Measurements from ENCODE around the gene AMBP.

The AMBP gene

DNA sequence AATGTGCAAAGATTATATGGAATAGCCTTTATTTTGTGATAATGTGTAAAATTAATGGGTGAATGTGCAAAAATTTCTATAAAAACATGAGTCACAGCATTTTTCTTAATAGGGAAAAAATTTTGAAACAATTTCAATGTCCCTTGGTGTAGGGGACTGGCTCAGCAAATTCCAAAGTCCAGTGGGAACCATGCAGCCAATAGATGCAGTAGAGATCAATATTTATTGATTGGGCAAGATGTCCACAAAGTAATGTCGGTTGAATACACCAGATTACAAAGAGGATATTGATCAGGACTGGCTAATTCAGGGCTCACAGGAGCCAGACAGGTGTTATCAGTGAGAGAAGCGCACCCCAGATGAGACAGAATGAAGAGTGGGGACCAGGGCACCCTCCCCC, 62.5 kb downstream of the AMBP start:
- Histone ChIP-seq H3K27me3 (ENCODE audit: control insufficient read depth in 1 of 2, insufficient read depth in 2 of 2, low read length in 2 of 2) (no peaks in the 10 kb centered on the region), H3K36me3 (ENCODE audit: control insufficient read depth in 2 of 2, insufficient read depth in 2 of 2, low read length in 2 of 2) (peaks cover 0 to 9% of the 10 kb centered on the region in 2 donors)

DNA sequence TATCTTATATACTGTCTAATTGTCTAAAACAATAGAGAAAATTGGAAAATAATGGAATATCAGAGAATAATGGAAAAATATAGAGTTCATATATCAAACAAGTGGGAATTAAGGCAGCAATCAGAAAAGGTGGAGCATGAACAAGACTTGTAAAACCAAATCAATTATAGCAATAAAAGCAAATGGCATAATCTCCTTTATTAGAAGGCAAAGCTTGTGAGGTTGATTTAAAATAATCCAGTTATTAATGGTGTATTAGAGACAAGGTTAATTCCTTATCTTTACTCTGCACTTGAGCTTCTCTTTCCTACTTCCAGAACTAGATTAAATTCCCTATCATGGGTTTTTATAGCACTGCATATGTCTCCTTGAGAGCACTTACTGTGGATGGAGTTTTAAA, 64.1 kb downstream of the AMBP start:
- peaks cover 0 to 6% of the 10 kb centered on the region in 2 donors for H3K9me3 ChIP-seq (ENCODE audit: control insufficient read depth in 2 of 2, low read length in 2 of 2)
- no peaks in the 10 kb centered on the region for H3K27me3 ChIP-seq (ENCODE audit: control insufficient read depth in 1 of 2, insufficient read depth in 2 of 2, low read length in 2 of 2)
- no peak overlapping the region for H3K27ac ChIP-seq (ENCODE audit: low read length)
- no peak overlapping the region for H3K9ac ChIP-seq (ENCODE audit: low read length in 2 of 2)
- H3K4me1 ChIP-seq (ENCODE audit: control insufficient read depth, insufficient read depth, low read length) = no peaks in the 10 kb centered on the region
- H3K36me3 ChIP-seq (ENCODE audit: control insufficient read depth in 2 of 2, insufficient read depth in 2 of 2, low read length in 2 of 2) = peaks cover 0 to 9% of the 10 kb centered on the region in 2 donors
- H3K4me3 ChIP-seq (ENCODE audit: low read length in 2 of 2) = no peak overlapping the region

More for the DNA sequence above, 62.5 kb downstream of the AMBP start:
- Histone ChIP-seq H3K27ac (ENCODE audit: low read length) (no peak overlapping the region), H3K4me3 (ENCODE audit: low read length in 2 of 2) (no peak overlapping the region), H3K9ac (ENCODE audit: low read length in 2 of 2) (no peak overlapping the region), H3K9me3 (ENCODE audit: control insufficient read depth in 2 of 2, low read length in 2 of 2) (peaks cover 0 to 6% of the 10 kb centered on the region in 2 donors), H3K4me1 (ENCODE audit: control insufficient read depth, insufficient read depth, low read length) (no peaks in the 10 kb centered on the region)

DNA sequence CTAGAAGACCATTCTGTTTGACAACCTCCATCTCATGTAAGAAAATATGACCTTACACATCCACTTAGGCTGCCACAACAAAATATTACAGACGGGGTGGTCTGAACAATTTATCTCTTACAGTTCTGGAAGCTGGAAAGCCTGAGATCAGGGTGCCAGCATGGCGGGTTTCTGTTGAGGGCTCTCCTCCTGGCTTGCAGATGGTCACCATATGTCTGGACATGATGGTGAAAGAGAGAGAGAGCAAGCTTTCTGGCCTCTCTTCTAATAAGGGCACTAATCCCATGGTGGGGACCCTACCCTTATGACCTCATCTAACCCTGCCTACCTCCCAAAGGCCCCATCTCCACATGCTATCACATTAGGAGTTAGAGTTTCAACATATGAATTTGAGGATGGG, 66.0 kb downstream of the AMBP start:
- Histone ChIP-seq H3K9me3 (ENCODE audit: control insufficient read depth in 2 of 2, low read length in 2 of 2) (peaks cover 0 to 6% of the 10 kb centered on the region in 2 donors), H3K36me3 (ENCODE audit: control insufficient read depth in 2 of 2, insufficient read depth in 2 of 2, low read length in 2 of 2) (peaks cover 0 to 9% of the 10 kb centered on the region in 2 donors), H3K4me1 (ENCODE audit: control insufficient read depth, insufficient read depth, low read length) (no peaks in the 10 kb centered on the region), H3K4me3 (ENCODE audit: low read length in 2 of 2) (no peak overlapping the region), H3K27ac (ENCODE audit: low read length) (no peak overlapping the region), H3K27me3 (ENCODE audit: control insufficient read depth in 1 of 2, insufficient read depth in 2 of 2, low read length in 2 of 2) (no peaks in the 10 kb centered on the region), H3K9ac (ENCODE audit: low read length in 2 of 2) (no peak overlapping the region)

DNA sequence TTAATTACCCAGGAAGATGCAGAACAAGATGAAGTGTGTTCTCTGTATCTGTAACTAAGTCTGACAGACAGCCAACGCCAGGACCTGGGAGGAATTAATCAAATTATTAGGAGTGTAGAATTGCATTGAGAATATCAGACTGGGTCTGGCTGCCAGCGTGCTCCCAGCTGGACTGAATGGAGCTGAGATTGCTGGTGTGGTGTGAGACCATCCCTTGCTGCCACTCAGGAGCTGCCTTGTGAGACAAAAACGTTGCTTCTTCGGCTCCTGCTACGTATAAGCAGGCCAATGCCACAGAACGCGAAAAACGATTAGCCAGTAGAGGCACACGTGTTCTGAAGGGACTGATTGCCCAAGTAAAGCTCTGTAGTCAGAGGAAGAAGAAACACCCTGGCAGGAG, 66.8 kb downstream of the AMBP start:
- peaks cover 0 to 6% of the 10 kb centered on the region in 2 donors for H3K9me3 ChIP-seq (ENCODE audit: control insufficient read depth in 2 of 2, low read length in 2 of 2)
- no peak overlapping the region for H3K27ac ChIP-seq (ENCODE audit: low read length)
- H3K4me1 ChIP-seq (ENCODE audit: control insufficient read depth, insufficient read depth, low read length) = no peaks in the 10 kb centered on the region
- no peak overlapping the region for H3K4me3 ChIP-seq (ENCODE audit: low read length in 2 of 2)
- H3K36me3 ChIP-seq (ENCODE audit: control insufficient read depth in 2 of 2, insufficient read depth in 2 of 2, low read length in 2 of 2) = peaks cover 0 to 6% of the 10 kb centered on the region in 2 donors
- no peaks in the 10 kb centered on the region for H3K27me3 ChIP-seq (ENCODE audit: control insufficient read depth in 1 of 2, insufficient read depth in 2 of 2, low read length in 2 of 2)
- H3K9ac ChIP-seq (ENCODE audit: low read length in 2 of 2) = no peak overlapping the region

Measured in stomach smooth muscle (tissue), 2 donors.